ENCODE data around the gene MRPS2. TPM values are rescaled to one million over a fixed set of nuclear protein-coding genes. Genes with fewer than 3 reads are reported as not detected.

MRPS2 gene
- total and polyA plus RNA-seq, 9 of the 15 experiments (the other 6 are each of a cell fraction or from before 2014, with no cell fraction given), result 8.0 to 167 (median 81.3) TPM

DNA sequence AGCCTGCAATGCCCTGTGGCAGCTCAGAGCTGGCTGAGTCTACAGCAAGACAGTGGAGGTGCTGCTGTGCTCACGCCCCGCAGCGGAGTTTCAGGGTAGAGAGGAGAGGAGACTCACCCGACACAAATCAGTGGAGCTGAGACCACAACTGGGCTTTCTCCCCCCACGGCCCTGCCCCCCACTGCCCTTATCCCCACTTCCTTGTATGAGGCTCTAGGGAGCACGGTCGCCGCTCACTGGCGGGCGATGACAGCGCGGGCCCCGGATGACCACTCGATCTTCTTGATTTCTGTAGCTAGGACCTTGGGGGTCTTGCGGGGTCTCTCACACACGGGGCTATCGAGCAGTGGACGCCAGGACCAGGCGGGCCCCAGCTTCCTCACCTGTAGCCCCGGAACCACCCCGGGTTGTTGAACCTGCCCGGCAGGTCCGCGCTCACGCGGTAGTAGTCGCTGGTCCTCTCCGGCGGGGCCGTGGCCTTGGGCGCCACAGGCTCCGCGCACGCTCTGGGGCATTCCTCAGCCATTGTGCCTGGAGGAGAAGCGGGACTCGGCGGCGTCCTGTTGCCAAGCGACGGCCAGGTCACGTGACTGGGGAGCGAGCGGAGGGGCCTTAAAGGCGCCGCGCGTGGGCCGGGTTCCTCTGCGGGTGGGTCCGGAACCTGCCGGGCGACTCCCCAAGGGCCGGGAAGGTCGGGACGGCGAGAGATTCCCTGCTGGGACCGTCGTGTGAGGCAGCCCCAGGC is 984 bp upstream of the MRPS2 start (continued):
- TF ChIP-seq, protein P1, sequence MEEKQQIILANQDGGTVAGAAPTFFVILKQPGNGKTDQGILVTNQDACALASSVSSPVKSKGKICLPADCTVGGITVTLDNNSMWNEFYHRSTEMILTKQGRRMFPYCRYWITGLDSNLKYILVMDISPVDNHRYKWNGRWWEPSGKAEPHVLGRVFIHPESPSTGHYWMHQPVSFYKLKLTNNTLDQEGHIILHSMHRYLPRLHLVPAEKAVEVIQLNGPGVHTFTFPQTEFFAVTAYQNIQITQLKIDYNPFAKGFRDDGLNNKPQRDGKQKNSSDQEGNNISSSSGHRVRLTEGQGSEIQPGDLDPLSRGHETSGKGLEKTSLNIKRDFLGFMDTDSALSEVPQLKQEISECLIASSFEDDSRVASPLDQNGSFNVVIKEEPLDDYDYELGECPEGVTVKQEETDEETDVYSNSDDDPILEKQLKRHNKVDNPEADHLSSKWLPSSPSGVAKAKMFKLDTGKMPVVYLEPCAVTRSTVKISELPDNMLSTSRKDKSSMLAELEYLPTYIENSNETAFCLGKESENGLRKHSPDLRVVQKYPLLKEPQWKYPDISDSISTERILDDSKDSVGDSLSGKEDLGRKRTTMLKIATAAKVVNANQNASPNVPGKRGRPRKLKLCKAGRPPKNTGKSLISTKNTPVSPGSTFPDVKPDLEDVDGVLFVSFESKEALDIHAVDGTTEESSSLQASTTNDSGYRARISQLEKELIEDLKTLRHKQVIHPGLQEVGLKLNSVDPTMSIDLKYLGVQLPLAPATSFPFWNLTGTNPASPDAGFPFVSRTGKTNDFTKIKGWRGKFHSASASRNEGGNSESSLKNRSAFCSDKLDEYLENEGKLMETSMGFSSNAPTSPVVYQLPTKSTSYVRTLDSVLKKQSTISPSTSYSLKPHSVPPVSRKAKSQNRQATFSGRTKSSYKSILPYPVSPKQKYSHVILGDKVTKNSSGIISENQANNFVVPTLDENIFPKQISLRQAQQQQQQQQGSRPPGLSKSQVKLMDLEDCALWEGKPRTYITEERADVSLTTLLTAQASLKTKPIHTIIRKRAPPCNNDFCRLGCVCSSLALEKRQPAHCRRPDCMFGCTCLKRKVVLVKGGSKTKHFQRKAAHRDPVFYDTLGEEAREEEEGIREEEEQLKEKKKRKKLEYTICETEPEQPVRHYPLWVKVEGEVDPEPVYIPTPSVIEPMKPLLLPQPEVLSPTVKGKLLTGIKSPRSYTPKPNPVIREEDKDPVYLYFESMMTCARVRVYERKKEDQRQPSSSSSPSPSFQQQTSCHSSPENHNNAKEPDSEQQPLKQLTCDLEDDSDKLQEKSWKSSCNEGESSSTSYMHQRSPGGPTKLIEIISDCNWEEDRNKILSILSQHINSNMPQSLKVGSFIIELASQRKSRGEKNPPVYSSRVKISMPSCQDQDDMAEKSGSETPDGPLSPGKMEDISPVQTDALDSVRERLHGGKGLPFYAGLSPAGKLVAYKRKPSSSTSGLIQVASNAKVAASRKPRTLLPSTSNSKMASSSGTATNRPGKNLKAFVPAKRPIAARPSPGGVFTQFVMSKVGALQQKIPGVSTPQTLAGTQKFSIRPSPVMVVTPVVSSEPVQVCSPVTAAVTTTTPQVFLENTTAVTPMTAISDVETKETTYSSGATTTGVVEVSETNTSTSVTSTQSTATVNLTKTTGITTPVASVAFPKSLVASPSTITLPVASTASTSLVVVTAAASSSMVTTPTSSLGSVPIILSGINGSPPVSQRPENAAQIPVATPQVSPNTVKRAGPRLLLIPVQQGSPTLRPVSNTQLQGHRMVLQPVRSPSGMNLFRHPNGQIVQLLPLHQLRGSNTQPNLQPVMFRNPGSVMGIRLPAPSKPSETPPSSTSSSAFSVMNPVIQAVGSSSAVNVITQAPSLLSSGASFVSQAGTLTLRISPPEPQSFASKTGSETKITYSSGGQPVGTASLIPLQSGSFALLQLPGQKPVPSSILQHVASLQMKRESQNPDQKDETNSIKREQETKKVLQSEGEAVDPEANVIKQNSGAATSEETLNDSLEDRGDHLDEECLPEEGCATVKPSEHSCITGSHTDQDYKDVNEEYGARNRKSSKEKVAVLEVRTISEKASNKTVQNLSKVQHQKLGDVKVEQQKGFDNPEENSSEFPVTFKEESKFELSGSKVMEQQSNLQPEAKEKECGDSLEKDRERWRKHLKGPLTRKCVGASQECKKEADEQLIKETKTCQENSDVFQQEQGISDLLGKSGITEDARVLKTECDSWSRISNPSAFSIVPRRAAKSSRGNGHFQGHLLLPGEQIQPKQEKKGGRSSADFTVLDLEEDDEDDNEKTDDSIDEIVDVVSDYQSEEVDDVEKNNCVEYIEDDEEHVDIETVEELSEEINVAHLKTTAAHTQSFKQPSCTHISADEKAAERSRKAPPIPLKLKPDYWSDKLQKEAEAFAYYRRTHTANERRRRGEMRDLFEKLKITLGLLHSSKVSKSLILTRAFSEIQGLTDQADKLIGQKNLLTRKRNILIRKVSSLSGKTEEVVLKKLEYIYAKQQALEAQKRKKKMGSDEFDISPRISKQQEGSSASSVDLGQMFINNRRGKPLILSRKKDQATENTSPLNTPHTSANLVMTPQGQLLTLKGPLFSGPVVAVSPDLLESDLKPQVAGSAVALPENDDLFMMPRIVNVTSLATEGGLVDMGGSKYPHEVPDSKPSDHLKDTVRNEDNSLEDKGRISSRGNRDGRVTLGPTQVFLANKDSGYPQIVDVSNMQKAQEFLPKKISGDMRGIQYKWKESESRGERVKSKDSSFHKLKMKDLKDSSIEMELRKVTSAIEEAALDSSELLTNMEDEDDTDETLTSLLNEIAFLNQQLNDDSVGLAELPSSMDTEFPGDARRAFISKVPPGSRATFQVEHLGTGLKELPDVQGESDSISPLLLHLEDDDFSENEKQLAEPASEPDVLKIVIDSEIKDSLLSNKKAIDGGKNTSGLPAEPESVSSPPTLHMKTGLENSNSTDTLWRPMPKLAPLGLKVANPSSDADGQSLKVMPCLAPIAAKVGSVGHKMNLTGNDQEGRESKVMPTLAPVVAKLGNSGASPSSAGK (IDR thresholded peaks at IDR 0.05), result peak; percentile 13; the same call in 1 of the 2 replicates
- TF ChIP-seq U2AF2 (optimal IDR thresholded peaks at IDR 0.05; ENCODE audit: low read depth, low read length), result no peak
- no peak; the same call in 1 of the 2 replicates for TF ChIP-seq ERF (CRISPR knock-in tag; IDR thresholded peaks at IDR 0.05)
- TF ChIP-seq TRIM24 (IDR thresholded peaks at IDR 0.05), result no peak
- TF ChIP-seq, protein P2, sequence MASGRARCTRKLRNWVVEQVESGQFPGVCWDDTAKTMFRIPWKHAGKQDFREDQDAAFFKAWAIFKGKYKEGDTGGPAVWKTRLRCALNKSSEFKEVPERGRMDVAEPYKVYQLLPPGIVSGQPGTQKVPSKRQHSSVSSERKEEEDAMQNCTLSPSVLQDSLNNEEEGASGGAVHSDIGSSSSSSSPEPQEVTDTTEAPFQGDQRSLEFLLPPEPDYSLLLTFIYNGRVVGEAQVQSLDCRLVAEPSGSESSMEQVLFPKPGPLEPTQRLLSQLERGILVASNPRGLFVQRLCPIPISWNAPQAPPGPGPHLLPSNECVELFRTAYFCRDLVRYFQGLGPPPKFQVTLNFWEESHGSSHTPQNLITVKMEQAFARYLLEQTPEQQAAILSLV (tag; IDR thresholded peaks at IDR 0.05), result no peak
- TF ChIP-seq MCM2 (IDR thresholded peaks at IDR 0.05; ENCODE audit: low read depth), result no peak
- TF ChIP-seq RHOXF2B (CRISPR knock-in tag; conservative IDR thresholded peaks at IDR 0.05), result no peak
- TF ChIP-seq ZNF551 (CRISPR knock-in tag; IDR thresholded peaks at IDR 0.05), result no peak
- no peak for TF ChIP-seq SMARCB1 (IDR thresholded peaks at IDR 0.05; ENCODE audit: insufficient read length, low read depth)
- TF ChIP-seq FOXP1 (CRISPR knock-in tag; IDR thresholded peaks at IDR 0.05), result no peak
- TF ChIP-seq, protein P3, sequence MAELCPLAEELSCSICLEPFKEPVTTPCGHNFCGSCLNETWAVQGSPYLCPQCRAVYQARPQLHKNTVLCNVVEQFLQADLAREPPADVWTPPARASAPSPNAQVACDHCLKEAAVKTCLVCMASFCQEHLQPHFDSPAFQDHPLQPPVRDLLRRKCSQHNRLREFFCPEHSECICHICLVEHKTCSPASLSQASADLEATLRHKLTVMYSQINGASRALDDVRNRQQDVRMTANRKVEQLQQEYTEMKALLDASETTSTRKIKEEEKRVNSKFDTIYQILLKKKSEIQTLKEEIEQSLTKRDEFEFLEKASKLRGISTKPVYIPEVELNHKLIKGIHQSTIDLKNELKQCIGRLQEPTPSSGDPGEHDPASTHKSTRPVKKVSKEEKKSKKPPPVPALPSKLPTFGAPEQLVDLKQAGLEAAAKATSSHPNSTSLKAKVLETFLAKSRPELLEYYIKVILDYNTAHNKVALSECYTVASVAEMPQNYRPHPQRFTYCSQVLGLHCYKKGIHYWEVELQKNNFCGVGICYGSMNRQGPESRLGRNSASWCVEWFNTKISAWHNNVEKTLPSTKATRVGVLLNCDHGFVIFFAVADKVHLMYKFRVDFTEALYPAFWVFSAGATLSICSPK (IDR thresholded peaks at IDR 0.05; ENCODE audit: borderline replicate concordance), result no peak
- peak; percentile 95 for TF ChIP-seq CBFA2T2 (conservative IDR thresholded peaks at IDR 0.05)
- TF ChIP-seq TAF1 (IDR thresholded peaks at IDR 0.05; ENCODE audit: control insufficient read depth, extremely low read depth, insufficient read depth, low read length, severe bottlenecking), result no peak
